ENCODE measurements around the gene SLC35G4.

DNA sequence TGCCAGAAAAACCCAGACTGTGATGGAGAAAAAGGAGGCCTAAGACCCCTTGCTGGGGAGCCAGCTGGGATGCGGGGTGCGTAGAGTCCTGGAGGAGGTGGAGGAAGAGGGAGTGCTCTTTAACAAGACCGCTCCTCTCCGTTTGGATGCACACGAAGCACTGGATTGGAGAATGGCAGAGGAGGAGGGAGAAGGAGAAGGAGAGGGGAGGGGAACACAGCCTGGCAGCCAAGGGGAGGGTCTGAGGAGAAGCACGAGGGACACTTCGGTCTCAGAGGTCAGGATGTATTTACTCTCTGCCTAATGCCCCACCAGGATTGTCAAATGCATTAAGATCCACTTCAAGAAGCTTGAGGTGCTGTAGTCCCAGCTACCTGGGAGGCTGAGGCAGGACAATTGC, 42.0 kb upstream of the SLC35G4 start:
- TF ChIP-seq, protein P1, sequence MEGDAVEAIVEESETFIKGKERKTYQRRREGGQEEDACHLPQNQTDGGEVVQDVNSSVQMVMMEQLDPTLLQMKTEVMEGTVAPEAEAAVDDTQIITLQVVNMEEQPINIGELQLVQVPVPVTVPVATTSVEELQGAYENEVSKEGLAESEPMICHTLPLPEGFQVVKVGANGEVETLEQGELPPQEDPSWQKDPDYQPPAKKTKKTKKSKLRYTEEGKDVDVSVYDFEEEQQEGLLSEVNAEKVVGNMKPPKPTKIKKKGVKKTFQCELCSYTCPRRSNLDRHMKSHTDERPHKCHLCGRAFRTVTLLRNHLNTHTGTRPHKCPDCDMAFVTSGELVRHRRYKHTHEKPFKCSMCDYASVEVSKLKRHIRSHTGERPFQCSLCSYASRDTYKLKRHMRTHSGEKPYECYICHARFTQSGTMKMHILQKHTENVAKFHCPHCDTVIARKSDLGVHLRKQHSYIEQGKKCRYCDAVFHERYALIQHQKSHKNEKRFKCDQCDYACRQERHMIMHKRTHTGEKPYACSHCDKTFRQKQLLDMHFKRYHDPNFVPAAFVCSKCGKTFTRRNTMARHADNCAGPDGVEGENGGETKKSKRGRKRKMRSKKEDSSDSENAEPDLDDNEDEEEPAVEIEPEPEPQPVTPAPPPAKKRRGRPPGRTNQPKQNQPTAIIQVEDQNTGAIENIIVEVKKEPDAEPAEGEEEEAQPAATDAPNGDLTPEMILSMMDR (IDR thresholded peaks at IDR 0.05), result no peak
- no peak for TF ChIP-seq POLR2A (IDR thresholded peaks at IDR 0.05)

Data from thyroid gland (tissue), 4 donors.